ENCODE measurements around the gene L3MBTL2.

DNA sequence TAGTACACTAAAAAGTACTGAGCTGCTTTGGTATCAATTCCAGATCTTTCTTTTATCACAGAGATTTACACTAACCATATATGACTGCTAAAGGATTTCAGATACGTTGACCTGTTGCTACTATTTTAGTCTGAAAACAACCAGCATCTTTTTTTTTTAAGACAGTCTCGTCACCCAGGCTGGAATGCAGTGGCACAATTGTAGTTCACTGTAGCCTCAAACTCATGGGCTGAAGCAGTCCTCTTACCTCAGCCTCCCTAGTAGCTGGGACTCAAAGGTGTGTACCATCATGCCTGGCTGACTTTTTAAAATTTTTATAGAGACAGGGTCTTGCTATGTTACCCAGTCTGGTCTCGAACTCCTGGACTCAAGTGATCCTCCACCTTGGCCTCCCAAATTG lies 24.2 kb upstream of the L3MBTL2 start:
- TF ChIP-seq, protein P1, sequence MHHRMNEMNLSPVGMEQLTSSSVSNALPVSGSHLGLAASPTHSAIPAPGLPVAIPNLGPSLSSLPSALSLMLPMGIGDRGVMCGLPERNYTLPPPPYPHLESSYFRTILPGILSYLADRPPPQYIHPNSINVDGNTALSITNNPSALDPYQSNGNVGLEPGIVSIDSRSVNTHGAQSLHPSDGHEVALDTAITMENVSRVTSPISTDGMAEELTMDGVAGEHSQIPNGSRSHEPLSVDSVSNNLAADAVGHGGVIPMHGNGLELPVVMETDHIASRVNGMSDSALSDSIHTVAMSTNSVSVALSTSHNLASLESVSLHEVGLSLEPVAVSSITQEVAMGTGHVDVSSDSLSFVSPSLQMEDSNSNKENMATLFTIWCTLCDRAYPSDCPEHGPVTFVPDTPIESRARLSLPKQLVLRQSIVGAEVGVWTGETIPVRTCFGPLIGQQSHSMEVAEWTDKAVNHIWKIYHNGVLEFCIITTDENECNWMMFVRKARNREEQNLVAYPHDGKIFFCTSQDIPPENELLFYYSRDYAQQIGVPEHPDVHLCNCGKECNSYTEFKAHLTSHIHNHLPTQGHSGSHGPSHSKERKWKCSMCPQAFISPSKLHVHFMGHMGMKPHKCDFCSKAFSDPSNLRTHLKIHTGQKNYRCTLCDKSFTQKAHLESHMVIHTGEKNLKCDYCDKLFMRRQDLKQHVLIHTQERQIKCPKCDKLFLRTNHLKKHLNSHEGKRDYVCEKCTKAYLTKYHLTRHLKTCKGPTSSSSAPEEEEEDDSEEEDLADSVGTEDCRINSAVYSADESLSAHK (tag by site-specific recombination; IDR thresholded peaks at IDR 0.05) = no peak
- TF ChIP-seq, protein P2, sequence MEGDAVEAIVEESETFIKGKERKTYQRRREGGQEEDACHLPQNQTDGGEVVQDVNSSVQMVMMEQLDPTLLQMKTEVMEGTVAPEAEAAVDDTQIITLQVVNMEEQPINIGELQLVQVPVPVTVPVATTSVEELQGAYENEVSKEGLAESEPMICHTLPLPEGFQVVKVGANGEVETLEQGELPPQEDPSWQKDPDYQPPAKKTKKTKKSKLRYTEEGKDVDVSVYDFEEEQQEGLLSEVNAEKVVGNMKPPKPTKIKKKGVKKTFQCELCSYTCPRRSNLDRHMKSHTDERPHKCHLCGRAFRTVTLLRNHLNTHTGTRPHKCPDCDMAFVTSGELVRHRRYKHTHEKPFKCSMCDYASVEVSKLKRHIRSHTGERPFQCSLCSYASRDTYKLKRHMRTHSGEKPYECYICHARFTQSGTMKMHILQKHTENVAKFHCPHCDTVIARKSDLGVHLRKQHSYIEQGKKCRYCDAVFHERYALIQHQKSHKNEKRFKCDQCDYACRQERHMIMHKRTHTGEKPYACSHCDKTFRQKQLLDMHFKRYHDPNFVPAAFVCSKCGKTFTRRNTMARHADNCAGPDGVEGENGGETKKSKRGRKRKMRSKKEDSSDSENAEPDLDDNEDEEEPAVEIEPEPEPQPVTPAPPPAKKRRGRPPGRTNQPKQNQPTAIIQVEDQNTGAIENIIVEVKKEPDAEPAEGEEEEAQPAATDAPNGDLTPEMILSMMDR (tag by site-specific recombination; IDR thresholded peaks at IDR 0.05) = no peak
- TF ChIP-seq GLI2 (tag by site-specific recombination; IDR thresholded peaks at IDR 0.05; ENCODE audit: borderline replicate concordance, low read depth) (no peak), ZNF747 (tag by site-specific recombination; IDR thresholded peaks at IDR 0.05) (no peak)
- TF ChIP-seq, protein P3, sequence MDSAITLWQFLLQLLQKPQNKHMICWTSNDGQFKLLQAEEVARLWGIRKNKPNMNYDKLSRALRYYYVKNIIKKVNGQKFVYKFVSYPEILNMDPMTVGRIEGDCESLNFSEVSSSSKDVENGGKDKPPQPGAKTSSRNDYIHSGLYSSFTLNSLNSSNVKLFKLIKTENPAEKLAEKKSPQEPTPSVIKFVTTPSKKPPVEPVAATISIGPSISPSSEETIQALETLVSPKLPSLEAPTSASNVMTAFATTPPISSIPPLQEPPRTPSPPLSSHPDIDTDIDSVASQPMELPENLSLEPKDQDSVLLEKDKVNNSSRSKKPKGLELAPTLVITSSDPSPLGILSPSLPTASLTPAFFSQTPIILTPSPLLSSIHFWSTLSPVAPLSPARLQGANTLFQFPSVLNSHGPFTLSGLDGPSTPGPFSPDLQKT (IDR thresholded peaks at IDR 0.05; ENCODE audit: borderline replicate concordance, low read depth, low read length) = no peak
- TF ChIP-seq, protein P4, sequence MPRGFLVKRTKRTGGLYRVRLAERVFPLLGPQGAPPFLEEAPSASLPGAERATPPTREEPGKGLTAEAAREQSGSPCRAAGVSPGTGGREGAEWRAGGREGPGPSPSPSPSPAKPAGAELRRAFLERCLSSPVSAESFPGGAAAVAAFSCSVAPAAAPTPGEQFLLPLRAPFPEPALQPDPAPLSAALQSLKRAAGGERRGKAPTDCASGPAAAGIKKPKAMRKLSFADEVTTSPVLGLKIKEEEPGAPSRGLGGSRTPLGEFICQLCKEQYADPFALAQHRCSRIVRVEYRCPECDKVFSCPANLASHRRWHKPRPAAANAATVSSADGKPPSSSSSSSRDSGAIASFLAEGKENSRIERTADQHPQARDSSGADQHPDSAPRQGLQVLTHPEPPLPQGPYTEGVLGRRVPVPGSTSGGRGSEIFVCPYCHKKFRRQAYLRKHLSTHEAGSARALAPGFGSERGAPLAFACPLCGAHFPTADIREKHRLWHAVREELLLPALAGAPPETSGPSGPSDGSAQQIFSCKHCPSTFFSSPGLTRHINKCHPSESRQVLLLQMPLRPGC (tag by site-specific recombination; IDR thresholded peaks at IDR 0.05) = no peak
